GM19324 (cell line): Measurements from ENCODE around the gene ZNF431.
"Not testable (repeated sequence)": the region's sequence is repeated elsewhere in the genome, so short reads cannot be mapped to it uniquely, and the experiment has no call there.

ENCODE experiments used
- ATAC-seq: cut with Tn5 transposase; IDR thresholded peaks from one replicate; pipeline ENCODE4 v1.9.1; 2021; ENCODE audit warnings: mild to moderate bottlenecking, moderate library complexity; ENCODE audit not compliant: unreplicated experiment, low FRiP score

The ZNF431 gene

DNA sequence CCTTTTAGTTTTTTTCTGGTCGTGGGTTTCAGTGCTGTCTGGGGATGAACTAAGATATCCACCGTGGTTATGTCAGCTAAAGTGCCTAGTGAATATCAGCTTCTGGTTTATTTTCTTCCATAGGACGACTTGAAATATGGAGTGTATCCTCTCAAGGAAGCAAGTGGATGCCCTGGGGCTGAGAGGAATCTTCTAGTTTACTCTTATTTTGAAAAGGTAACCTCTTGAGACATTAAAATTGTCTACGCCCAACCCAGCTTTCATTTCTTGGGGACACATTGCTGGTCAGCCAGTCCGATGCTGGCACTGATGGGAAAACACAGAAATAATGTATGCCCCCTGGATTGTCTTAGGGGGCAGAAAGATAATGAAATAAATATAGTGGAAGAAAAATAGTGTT lies 1.6 kb downstream of the ZNF431 start:
- no peak for ATAC-seq

- no peak for ATAC-seq
These were observed 2.0 kb downstream of the ZNF431 start for GRCh38 chr19:21143854-21144253.

GRCh38 chr19:21147540-21147939 lies 5.7 kb downstream of the ZNF431 start:
- ATAC-seq: no peak

DNA sequence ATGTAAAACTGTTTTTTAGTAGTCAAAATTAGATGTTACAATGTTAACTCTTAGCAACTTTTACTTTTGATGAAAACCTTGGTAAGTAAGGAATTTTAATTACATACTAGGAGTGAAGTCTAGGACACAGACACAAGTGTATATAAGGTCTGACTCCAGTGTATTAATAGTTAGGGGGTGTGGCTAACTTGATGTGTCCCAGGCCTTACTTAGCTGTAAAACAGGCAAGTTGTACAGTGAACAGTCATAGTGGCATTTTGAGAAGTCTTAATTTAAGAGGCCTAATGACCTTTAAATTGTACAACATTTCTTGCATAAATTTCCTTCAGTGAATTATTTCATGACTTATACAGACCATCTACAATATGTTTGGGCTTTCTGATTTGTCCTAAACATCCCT lies 6.8 kb downstream of the ZNF431 start:
- no peak for ATAC-seq

- ATAC-seq: no peak
These were observed 8.0 kb downstream of the ZNF431 start for GRCh38 chr19:21149877-21150276.

GRCh38 chr19:21151460-21151859 lies 9.6 kb downstream of the ZNF431 start:
- no peak for ATAC-seq

DNA sequence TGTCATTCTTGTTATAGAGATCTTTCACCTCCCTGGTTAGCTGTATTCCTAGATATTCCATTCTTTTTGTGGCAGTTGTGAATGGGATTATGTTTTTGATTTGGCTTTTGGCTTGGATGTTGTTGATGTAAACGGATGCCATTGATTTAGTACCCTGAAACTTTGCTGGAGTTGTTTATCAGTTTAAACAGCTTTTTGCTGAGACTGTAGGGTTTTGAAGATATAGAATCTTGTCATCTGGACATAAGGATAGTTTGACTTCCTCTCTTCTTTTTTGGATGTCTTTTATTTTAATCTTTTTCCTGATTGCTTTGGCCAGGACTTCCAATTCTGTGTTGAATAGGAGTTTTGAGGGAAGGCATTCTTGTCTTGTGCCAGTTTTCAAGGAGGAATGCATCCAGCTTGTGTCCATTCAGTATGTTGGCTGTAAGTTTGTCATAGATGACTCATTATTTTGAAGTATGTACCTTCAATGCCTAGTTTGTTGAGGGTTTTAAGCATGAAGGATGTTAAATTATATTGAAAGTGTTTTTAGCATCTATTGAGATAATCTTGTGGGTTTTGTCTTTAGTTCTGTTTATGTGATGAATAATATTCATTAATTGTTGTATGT lies 16.8 kb downstream of the ZNF431 start:
- no peak for ATAC-seq

DNA sequence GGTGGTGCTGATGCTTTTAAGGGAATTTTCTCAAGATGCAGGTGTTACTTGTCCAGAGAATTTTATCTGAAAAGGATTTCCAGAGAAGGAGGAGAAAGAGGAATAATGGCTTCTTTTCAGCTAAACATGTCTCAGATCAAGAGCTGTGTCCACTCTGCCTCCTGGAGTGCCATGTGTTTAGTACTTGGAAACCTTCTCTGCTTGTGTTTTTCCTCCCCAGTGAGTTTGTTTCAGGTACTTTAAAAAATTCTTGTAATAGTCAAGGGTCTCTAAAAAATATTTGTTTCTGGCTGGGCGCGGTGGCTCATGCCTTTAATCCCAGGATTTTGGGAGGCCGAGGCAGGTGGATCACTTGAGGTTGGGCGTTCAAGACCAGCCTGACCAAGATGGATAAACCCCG lies 22.7 kb downstream of the ZNF431 start:
- no peak for ATAC-seq

DNA sequence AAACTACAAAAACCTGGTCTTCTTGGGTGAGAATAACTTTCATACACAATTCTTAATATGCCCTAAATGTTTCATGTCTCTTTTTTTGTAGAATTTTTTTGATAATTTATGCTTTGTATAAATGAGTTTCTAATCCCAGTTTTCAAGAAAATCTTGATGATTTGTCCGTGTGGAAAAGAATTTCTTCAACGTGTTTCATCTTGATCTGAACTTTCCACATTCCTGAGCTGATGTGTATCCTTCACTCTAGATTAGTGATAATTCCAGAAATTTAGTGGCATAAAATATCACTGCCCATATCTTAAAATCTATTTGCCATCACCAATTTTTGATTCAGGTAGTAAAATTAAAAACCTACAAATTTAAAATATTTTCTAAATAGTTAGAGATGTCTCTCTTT lies 24.6 kb downstream of the ZNF431 start:
- no peak for ATAC-seq

- no peak for ATAC-seq
These were observed 55.9 kb downstream of the ZNF431 start for GRCh38 chr19:21197590-21198295.

- no peak for ATAC-seq
These were observed 61.1 kb downstream of the ZNF431 start for GRCh38 chr19:21202865-21203494.

GRCh38 chr19:21210037-21210621 lies 68.3 kb downstream of the ZNF431 start:
- ATAC-seq: no peak

DNA sequence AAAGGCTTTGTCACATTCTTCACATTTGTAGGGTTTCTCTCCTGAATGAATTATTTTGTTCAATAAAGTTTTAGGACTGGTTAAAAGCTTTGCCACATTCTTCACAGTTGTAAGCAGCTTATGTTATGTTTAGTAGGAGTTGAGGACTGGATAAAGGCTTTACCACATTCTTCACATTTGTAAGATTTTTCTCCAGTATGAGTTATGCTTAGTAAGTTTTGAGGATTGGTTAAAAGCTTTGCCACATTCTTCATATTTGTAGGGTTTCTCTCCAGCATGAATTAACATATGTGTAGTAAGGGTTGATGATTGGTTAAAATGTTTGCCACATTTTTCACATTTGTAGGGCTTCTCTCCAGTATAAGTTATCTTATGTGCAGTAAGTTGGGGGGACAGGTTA lies 79.9 kb downstream of the ZNF431 start:
- ATAC-seq: no peak

GRCh38 chr19:21229938-21230337 lies 88.1 kb downstream of the ZNF431 start:
- not testable (repeated sequence) for ATAC-seq

GRCh38 chr19:21233691-21234090 lies 91.9 kb downstream of the ZNF431 start:
- ATAC-seq: no peak

GRCh38 chr19:21236751-21237150 lies 94.9 kb downstream of the ZNF431 start:
- not testable (repeated sequence) for ATAC-seq

GRCh38 chr19:21238670-21239069 lies 96.8 kb downstream of the ZNF431 start:
- ATAC-seq: no peak
